ENCODE data around the gene EMP1.
"Not testable (repeated sequence)": the region's sequence is repeated elsewhere in the genome, so short reads cannot be mapped to it uniquely, and the experiment has no call there.

EMP1 gene

DNA sequence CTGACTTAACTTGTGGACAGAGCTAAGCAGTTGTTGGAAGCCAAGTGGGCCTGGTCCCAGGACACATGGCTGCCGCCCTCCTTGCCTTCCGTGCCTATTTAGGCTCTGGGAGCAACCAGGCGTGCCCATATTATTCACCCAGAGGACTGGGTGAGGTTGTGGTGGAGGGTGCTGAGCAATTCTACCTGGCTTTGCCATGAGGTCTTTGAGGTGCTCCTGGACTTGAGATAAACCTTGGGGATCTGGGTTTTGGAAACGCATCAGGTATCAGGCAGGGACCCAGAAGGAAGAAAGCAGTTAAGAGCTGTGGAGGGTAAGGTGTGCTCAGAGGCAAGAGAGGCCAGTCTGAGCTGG is 60.1 kb downstream of the EMP1 start:
- DNase-seq = no peak
- TF ChIP-seq GATA1 (IDR thresholded peaks at IDR 0.05; ENCODE audit: low read depth, low read length) (no peak), POLR2A (IDR thresholded peaks at IDR 0.05; ENCODE audit: low read length) (no peak)

GRCh38 chr12:13257356-13257875 is 60.9 kb downstream of the EMP1 start:
- no peak for TF ChIP-seq GATA1 (IDR thresholded peaks at IDR 0.05; ENCODE audit: low read depth, low read length)
- no peak for TF ChIP-seq POLR2A (IDR thresholded peaks at IDR 0.05; ENCODE audit: low read length)
- no peak for DNase-seq

GRCh38 chr12:13258197-13258596 is 61.7 kb downstream of the EMP1 start:
- no peak for DNase-seq
- TF ChIP-seq GATA1 (IDR thresholded peaks at IDR 0.05; ENCODE audit: low read depth, low read length) (no peak), POLR2A (IDR thresholded peaks at IDR 0.05; ENCODE audit: low read length) (no peak)

DNA sequence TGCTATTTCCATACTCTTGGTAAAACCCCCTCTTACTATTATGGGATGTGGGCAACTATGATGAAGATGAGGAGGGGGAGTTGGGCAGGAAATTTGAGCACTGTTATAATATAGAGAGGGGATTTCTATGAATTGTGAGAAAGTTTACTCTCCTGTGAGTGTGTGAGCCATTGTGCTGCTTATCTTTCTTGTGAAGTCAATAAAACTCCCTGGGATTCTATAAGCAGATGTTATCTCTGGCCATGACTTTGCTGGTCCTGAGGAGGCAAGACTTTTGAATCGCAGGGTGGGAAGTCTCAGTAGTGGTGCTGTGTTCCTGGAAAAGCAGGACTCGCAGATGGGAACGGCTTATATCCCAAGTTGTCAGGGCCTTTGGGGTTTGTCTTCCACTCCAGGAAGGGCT is 62.2 kb downstream of the EMP1 start:
- TF ChIP-seq GATA1 (IDR thresholded peaks at IDR 0.05; ENCODE audit: low read depth, low read length) (no peak), POLR2A (IDR thresholded peaks at IDR 0.05; ENCODE audit: low read length) (no peak)
- DNase-seq = no peak

- not testable (repeated sequence) for DNase-seq
These were observed 63.1 kb downstream of the EMP1 start for GRCh38 chr12:13259625-13260024.

DNA sequence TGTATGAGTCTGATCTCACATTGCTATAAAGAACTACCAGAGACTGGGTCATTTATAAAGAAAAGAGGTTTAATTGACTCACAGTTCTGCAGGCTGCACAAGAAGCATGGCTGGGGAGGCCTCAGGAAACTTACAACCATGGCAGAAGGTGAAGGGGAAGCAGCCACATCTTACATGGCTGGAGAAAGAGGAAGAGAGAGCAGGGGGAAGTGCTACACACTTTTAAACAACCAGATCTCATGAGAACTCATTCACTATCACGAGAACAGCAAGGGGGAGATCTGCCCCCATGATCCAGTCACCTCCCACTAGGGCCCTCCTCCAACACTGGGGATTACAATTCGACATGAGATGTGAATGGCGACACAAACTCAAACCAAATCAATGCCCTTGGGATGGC is 71.3 kb downstream of the EMP1 start:
- DNase-seq = not testable (repeated sequence)

- TF ChIP-seq POLR2A (IDR thresholded peaks at IDR 0.05; ENCODE audit: low read length) = no peak
- TF ChIP-seq GATA1 (IDR thresholded peaks at IDR 0.05; ENCODE audit: low read depth, low read length) = no peak
- DNase-seq = no peak
These were observed 72.1 kb downstream of the EMP1 start for GRCh38 chr12:13268581-13268980.

Measured in erythroblast (primary cell).